Ovary (tissue), 3 donors: ENCODE results near the gene CRYBG1.

Experiments used
- CTCF ChIP-seq, 3 donors: fragments of 450-650 bp in 2 of 3; fragments of 200-600 bp in 1 of 3; IDR thresholded peaks; one replicate each; pipeline versions ENCODE4 v1.5.1 to v1.8.0; 2016 to 2022; ENCODE audit warnings: antibody characterized with exemption in 3 of 3, mild to moderate bottlenecking in 1 of 3
- EP300 ChIP-seq: sonication (generic); formaldehyde crosslinking; IDR thresholded peaks from one replicate; pipeline ENCODE4 v1.6.1; 2017; ENCODE audit warnings: antibody characterized with exemption
- POLR2A ChIP-seq: fragments of 450-650 bp; IDR thresholded peaks from one replicate; pipeline ENCODE4 v1.6.1; 2017; ENCODE audit warnings: antibody characterized with exemption, mild to moderate bottlenecking, moderate library complexity
- donor health status: DM: no; HTN: no; CAD: no.

- TF ChIP-seq CTCF (IDR thresholded peaks at IDR 0.05), result no peak
- no peak for TF ChIP-seq POLR2A
- TF ChIP-seq EP300, result no peak
Measured at GRCh38 chr6:106537662-106538061, 177.1 kb downstream of the CRYBG1 start.
